Endothelial cell of umbilical vein (primary cell): ENCODE data around the gene FGD6. TPM values are rescaled to one million over a fixed set of nuclear protein-coding genes. Genes with fewer than 3 reads are reported as not detected.

Experiments used
- BruUV-seq: library from RNA; stranded (reverse); fragments of 400-500 nt; replicated peaks from 2 replicates; lab custom pipeline; 2021; lab: Mats Ljungman, UMichigan
- CTCF ChIA-PET: fragments of 300-600, 350-600 bp; sonication (Branson Sonifier 250); formaldehyde crosslinking; loops from one replicate; lab custom pipeline; 2021; ENCODE audit warnings: antibody characterized with exemption, inconsistent platforms; lab: Charles Lee
- POLR2A ChIA-PET: fragments of 300-600, 350-600 bp; sonication (Branson Sonifier 250); formaldehyde crosslinking; loops from one replicate; lab custom pipeline; 2021; ENCODE audit warnings: antibody characterized with exemption, inconsistent platforms; lab: Charles Lee
- DNase-seq: peaks from one replicate; pipeline ENCODE4 v3.0.0-alpha.2; 2011; ENCODE audit warnings: low read depth, low spot score
- FAIRE-seq: peaks from 2 replicates; lab custom pipeline; 2011; peaks lifted over from hg19 to GRCh38; lab: Jason Lieb, UNC
- H2AFZ ChIP-seq: 2 replicates; pipeline ENCODE4 v1.6.0; 2012; ENCODE audit warnings: low read depth, low read length, control low read depth, inconsistent platforms
- H3K27ac ChIP-seq: 2 replicates; pipeline ENCODE4 v1.5.1; 2011; ENCODE audit warnings: low read depth, mild to moderate bottlenecking, control low read depth, low read length, moderate library complexity; ENCODE audit not compliant: insufficient read depth
- H3K27me3 ChIP-seq, 2 experiments: 2 replicates each; pipeline versions ENCODE4 v1.6.0 to v1.6.1; 2011; ENCODE audit warnings: low read length in 2 of 2, mixed read lengths in 1 of 2; ENCODE audit not compliant: control insufficient read depth in 2 of 2, insufficient read depth in 2 of 2
- H3K36me3 ChIP-seq, 2 experiments: 2 replicates in 1 of 2; 3 replicates in 1 of 2; pipeline ENCODE4 v1.5.1; 2011; ENCODE audit warnings: low read length in 2 of 2, mild to moderate bottlenecking in 1 of 2, moderate library complexity in 1 of 2; ENCODE audit not compliant: control insufficient read depth in 2 of 2, insufficient read depth in 2 of 2; ENCODE audit errors: extremely low read depth in 1 of 2
- H3K4me1 ChIP-seq: 3 replicates; pipeline ENCODE4 v1.5.1; 2011; ENCODE audit warnings: mild to moderate bottlenecking, low read length; ENCODE audit not compliant: control insufficient read depth, insufficient read depth; ENCODE audit errors: extremely low read depth
- H3K4me2 ChIP-seq: 2 replicates; pipeline ENCODE4 v1.6.1; 2011; ENCODE audit warnings: low read length, control low read depth, mixed read lengths; ENCODE audit not compliant: insufficient read depth
- H3K4me3 ChIP-seq, 3 experiments: fragments of 200-600 bp in 1 of 3; sonication (generic), shearing (Covaris generic) in 1 of 3; replicated peaks in 1 of 3; 2 replicates each; pipeline ENCODE4 v1.5.1; 2011 to 2016; ENCODE audit warnings: control low read depth in 3 of 3, low read length in 3 of 3, mild to moderate bottlenecking in 2 of 3, inconsistent platforms in 1 of 3, low read depth in 1 of 3, moderate library complexity in 1 of 3; ENCODE audit not compliant: insufficient read depth in 1 of 3
- H3K79me2 ChIP-seq: 2 replicates; pipeline ENCODE4 v1.6.0; 2012; ENCODE audit warnings: low read length, inconsistent platforms; ENCODE audit not compliant: control insufficient read depth, insufficient read depth
- H3K9ac ChIP-seq: replicated peaks from 2 replicates; pipeline ENCODE3; 2011; ENCODE audit warnings: low read length, control low read depth; ENCODE audit not compliant: insufficient read depth; ENCODE audit errors: extremely low read depth
- H3K9me1 ChIP-seq: replicated peaks from 3 replicates; pipeline ENCODE4 v1.6.0; 2011; ENCODE audit warnings: mild to moderate bottlenecking, low read length; ENCODE audit not compliant: control insufficient read depth, insufficient read depth; ENCODE audit errors: extremely low read depth
- H3K9me3 ChIP-seq: replicated peaks from 2 replicates; pipeline ENCODE4 v1.5.1; 2012; ENCODE audit warnings: low read length, inconsistent platforms; ENCODE audit not compliant: control insufficient read depth, insufficient read depth
- H4K20me1 ChIP-seq: replicated peaks from 2 replicates; pipeline ENCODE3; 2011; ENCODE audit warnings: mild to moderate bottlenecking, low read length; ENCODE audit not compliant: control insufficient read depth, insufficient read depth; ENCODE audit errors: extremely low read depth
- CTCF ChIP-seq, 2 donors: IDR thresholded peaks; 1 replicate in 1 of 2; 2 replicates in 1 of 2; pipeline ENCODE4 v1.5.1; 2011; ENCODE audit warnings: low read length in 2 of 2, mild to moderate bottlenecking in 2 of 2, moderate library complexity in 2 of 2, control low read depth in 1 of 2, inconsistent platforms in 1 of 2, low read depth in 1 of 2; ENCODE audit not compliant: insufficient read depth in 1 of 2; ENCODE audit errors: extremely low read depth in 1 of 2
- EZH2 ChIP-seq: IDR thresholded peaks from 2 replicates; pipeline ENCODE4 v1.6.1; 2012; ENCODE audit warnings: borderline replicate concordance, low read depth, mild to moderate bottlenecking, moderate library complexity, low read length, inconsistent platforms; ENCODE audit not compliant: severe bottlenecking
- FOS ChIP-seq: IDR thresholded peaks from 2 replicates; pipeline ENCODE4 v1.6.1; 2011; ENCODE audit warnings: mild to moderate bottlenecking, low read length, moderate library complexity, borderline replicate concordance; ENCODE audit not compliant: insufficient read depth
- GATA2 ChIP-seq: IDR thresholded peaks from 2 replicates; pipeline ENCODE4 v1.7.0; 2011; ENCODE audit warnings: low read depth, mild to moderate bottlenecking, moderate library complexity, mixed read lengths, low read length; ENCODE audit not compliant: insufficient read length, insufficient read depth
- JUN ChIP-seq: IDR thresholded peaks from 2 replicates; pipeline ENCODE4 v1.6.1; 2011; ENCODE audit warnings: borderline replicate concordance, low read depth; ENCODE audit not compliant: insufficient read length, insufficient read depth
- MYC ChIP-seq: IDR thresholded peaks from one replicate; pipeline ENCODE4 v1.6.1; 2011; ENCODE audit warnings: mild to moderate bottlenecking, low read depth, low read length
- POLR2A ChIP-seq: IDR thresholded peaks from 2 replicates; pipeline ENCODE4 v1.6.1; 2012; ENCODE audit warnings: low read depth, mild to moderate bottlenecking, control low read depth, low read length
- POLR2AphosphoS5 ChIP-seq: IDR thresholded peaks from 2 replicates; pipeline ENCODE4 v1.6.1; 2012; ENCODE audit warnings: low read depth, mild to moderate bottlenecking, control low read depth, low read length, moderate library complexity; ENCODE audit not compliant: insufficient read depth
- dilution Hi-C: fragments of 300-500 bp; cut with MboI; formaldehyde crosslinking; loops from one replicate; pipeline ENCODE4 v1.15.0; 2019; ENCODE audit warnings: low sequenced_read_pairs; ENCODE audit not compliant: extremely low pct_ligation_motif_present
- intact Hi-C: fragments of 100-400 bp; cut with micrococcal nuclease; formaldehyde crosslinking; loops from one replicate; pipeline ENCODE4 v1.10.0; 2022
- polyA plus RNA-seq, 4 experiments: library from polyadenylated mRNA; depleted of rRNA in 3 of 4; stranded (reverse) in 3 of 4; unstranded in 1 of 4; fragments of >200 nt; gene quantifications; 2 replicates each; pipeline versions ENCODE4 v1.2.1 to v1.2.3, GENCODE V29; 2011 to 2012; ENCODE audit warnings: missing spikeins in 1 of 4
- total RNA-seq: library from RNA; stranded (reverse); gene quantifications from 2 replicates; pipeline ENCODE4 v1.2.3, GENCODE V29; 2021
- TF ChIP-seq, protein P1 (sequence below): IDR thresholded peaks from 2 replicates; pipeline ENCODE4 v1.6.1; 2011; ENCODE audit not compliant: insufficient read depth, insufficient read length

FGD6 gene
- total and polyA plus RNA-seq, 2 donors (not counting 3 experiments of a cell fraction or from before 2014, with no cell fraction given), result 5.9 to 14.0 TPM

DNA sequence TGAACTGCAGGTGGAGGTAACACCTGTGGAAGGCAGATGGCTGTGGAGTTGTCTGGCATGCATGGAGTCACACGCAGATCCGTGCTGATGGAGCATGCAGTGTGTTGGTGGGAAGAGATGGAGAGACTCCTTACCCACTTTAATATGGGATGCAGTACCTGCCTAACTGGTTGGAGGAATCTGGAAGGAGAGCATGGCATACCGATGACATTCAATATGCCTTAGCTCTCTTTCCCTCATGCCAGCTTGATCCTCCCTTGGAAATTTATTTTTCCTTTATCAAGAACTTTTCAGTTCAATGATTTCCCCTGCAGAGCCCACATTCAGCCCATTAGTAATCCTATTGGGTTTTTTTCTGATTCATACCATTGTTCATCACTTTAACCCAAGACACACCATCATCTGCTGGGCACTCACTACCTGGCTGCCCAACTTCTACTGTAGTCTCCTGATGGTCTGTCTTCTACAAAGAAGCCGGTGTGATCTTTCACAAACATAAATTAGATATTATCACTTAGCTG, 117.9 kb downstream of the FGD6 start:
- Histone ChIP-seq H2AFZ (no peak overlapping the region), H4K20me1 (no peaks in the 10 kb centered on the region), H3K4me3 (no peak overlapping the region), H3K36me3 (peaks cover 6% of the 10 kb centered on the region in 2 experiments), H3K4me1 (peaks cover 15% of the 10 kb centered on the region), H3K27me3 (no peaks in the 10 kb centered on the region), H3K9me1 (no peaks in the 10 kb centered on the region), H3K9ac (no peak overlapping the region), H3K4me2 (no peak overlapping the region), H3K27ac (no peak overlapping the region), H3K9me3 (no peaks in the 10 kb centered on the region), H3K79me2 (no peaks in the 10 kb centered on the region)
- ChIA-PET POLR2A (no interaction called here), CTCF (interaction anchor here (1.6 to 1.7 kb wide), 2 partner anchors 118 to 236 kb away, joined by 3 to 5 read pairs; partner anchors contain the start of gene VEZT)
- dilution Hi-C loops, result no loop called here
- no peak for FAIRE-seq
- TF ChIP-seq, protein P1, sequence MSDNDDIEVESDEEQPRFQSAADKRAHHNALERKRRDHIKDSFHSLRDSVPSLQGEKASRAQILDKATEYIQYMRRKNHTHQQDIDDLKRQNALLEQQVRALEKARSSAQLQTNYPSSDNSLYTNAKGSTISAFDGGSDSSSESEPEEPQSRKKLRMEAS, result no peak
- TF ChIP-seq JUN (no peak), EZH2 (no peak), FOS (no peak), POLR2AphosphoS5 (no peak), MYC (no peak), POLR2A (no peak), CTCF (IDR thresholded peaks at IDR 0.05; ENCODE audit: extremely low read depth in 1 of 2, insufficient read depth in 1 of 2, low read depth in 1 of 2, low read length in 2 of 2) (no peak), GATA2 (no peak)
- DNase-seq, result no peak
- intact Hi-C loops, result no loop called here
- no TSS peak for BruUV-seq
